CD14-positive monocyte (primary cell): ENCODE results near the gene CMSS1. TPM values are rescaled to one million over a fixed set of nuclear protein-coding genes. Genes with fewer than 3 reads are reported as not detected.

Source experiments
- DNase-seq, 3 donors: peaks; one replicate each; pipeline ENCODE4 v3.0.0-alpha.2; 2011 to 2022
- H2AFZ ChIP-seq: 2 replicates; pipeline ENCODE4 v1.6.0; 2012; ENCODE audit warnings: mild to moderate bottlenecking, low read depth, low read length, inconsistent platforms; ENCODE audit not compliant: insufficient read depth, poor library complexity, severe bottlenecking
- H3K27ac ChIP-seq, 2 donors: 1 replicate in 1 of 2; 2 replicates in 1 of 2; pipeline ENCODE4 v1.5.1; 2012 to 2013; ENCODE audit warnings: low read length in 2 of 2, control low read depth in 1 of 2, inconsistent platforms in 1 of 2, low read depth in 1 of 2, mild to moderate bottlenecking in 1 of 2
- H3K27me3 ChIP-seq, 2 donors: one replicate each; pipeline versions ENCODE4 v1.6.0 to v1.6.1; 2011 to 2013; ENCODE audit warnings: low read length in 2 of 2; ENCODE audit not compliant: control insufficient read depth in 2 of 2, insufficient read depth in 2 of 2
- H3K36me3 ChIP-seq, 2 donors: replicated peaks in 1 of 2; 1 replicate in 1 of 2; 2 replicates in 1 of 2; pipeline versions ENCODE4 v1.5.1 to v1.6.1; 2012 to 2013; ENCODE audit warnings: low read length in 2 of 2, control low read depth in 1 of 2, inconsistent platforms in 1 of 2, mild to moderate bottlenecking in 1 of 2; ENCODE audit not compliant: insufficient read depth in 2 of 2, control insufficient read depth in 1 of 2
- H3K4me1 ChIP-seq, 2 donors: 1 replicate in 1 of 2; 2 replicates in 1 of 2; pipeline versions ENCODE4 v1.5.1 to v1.6.1; 2012 to 2013; ENCODE audit warnings: low read length in 2 of 2, control low read depth in 1 of 2, inconsistent platforms in 1 of 2, mild to moderate bottlenecking in 1 of 2, moderate library complexity in 1 of 2; ENCODE audit not compliant: insufficient read depth in 2 of 2, control insufficient read depth in 1 of 2
- H3K4me2 ChIP-seq: replicated peaks from 2 replicates; pipeline ENCODE3; 2012; ENCODE audit warnings: low read length, moderate library complexity, mild to moderate bottlenecking; ENCODE audit not compliant: poor library complexity, severe bottlenecking; ENCODE audit errors: extremely low read depth
- H3K4me3 ChIP-seq, 3 experiments: fragments of 200-600 bp in 1 of 3; sonication (generic) in 1 of 3; replicated peaks in 1 of 3; 1 replicate in 2 of 3; 2 replicates in 1 of 3; pipeline ENCODE4 v1.5.1; 2011 to 2013; ENCODE audit warnings: low read length in 3 of 3, mild to moderate bottlenecking in 3 of 3, control low read depth in 2 of 3, low read depth in 2 of 3, inconsistent platforms in 1 of 3, moderate library complexity in 1 of 3
- H3K79me2 ChIP-seq: 2 replicates; pipeline ENCODE4 v1.6.0; 2012; ENCODE audit warnings: mild to moderate bottlenecking, control low read depth, inconsistent platforms, low read length, moderate library complexity; ENCODE audit not compliant: insufficient read depth
- H3K9ac ChIP-seq: 2 replicates; pipeline ENCODE4 v1.6.0; 2017; ENCODE audit warnings: low read length, mild to moderate bottlenecking; ENCODE audit not compliant: insufficient read depth, poor library complexity, severe bottlenecking
- H3K9me3 ChIP-seq, 2 donors: replicated peaks in 1 of 2; 1 replicate in 1 of 2; 2 replicates in 1 of 2; pipeline versions ENCODE4 v1.5.1 to v1.6.1; 2012 to 2013; ENCODE audit warnings: low read length in 2 of 2, control low read depth in 1 of 2; ENCODE audit not compliant: control insufficient read depth in 1 of 2, insufficient read depth in 1 of 2
- H4K20me1 ChIP-seq: 2 replicates; pipeline ENCODE4 v1.6.0; 2012; ENCODE audit warnings: mild to moderate bottlenecking, low read length, control low read depth, moderate library complexity; ENCODE audit not compliant: insufficient read depth
- H3K27ac Mint-ChIP-seq, 7 donors: one replicate each; pipeline ENCODE4 v1.8.0; 2020; ENCODE audit warnings: mild to moderate bottlenecking in 7 of 7, mixed read lengths in 7 of 7, moderate library complexity in 6 of 7, inconsistent platforms in 2 of 7
- H3K27me3 Mint-ChIP-seq, 3 donors: one replicate each; pipeline ENCODE4 v1.8.0; 2021 to 2022; ENCODE audit warnings: low read depth in 3 of 3, mild to moderate bottlenecking in 3 of 3, mixed read lengths in 3 of 3, moderate library complexity in 3 of 3, inconsistent platforms in 1 of 3
- H3K36me3 Mint-ChIP-seq, 2 donors: one replicate each; pipeline ENCODE4 v1.8.0; 2020; ENCODE audit warnings: mixed read lengths in 2 of 2, inconsistent platforms in 1 of 2, mild to moderate bottlenecking in 1 of 2
- H3K4me1 Mint-ChIP-seq: one replicate; pipeline ENCODE4 v1.8.0; 2020; ENCODE audit warnings: mild to moderate bottlenecking, mixed read lengths
- H3K4me3 Mint-ChIP-seq, 2 donors: one replicate each; pipeline ENCODE4 v1.8.0; 2020; ENCODE audit warnings: mild to moderate bottlenecking in 2 of 2, mixed read lengths in 2 of 2, moderate library complexity in 1 of 2
- H3K9me3 Mint-ChIP-seq, 7 donors: one replicate each; pipeline ENCODE4 v1.8.0; 2020 to 2022; ENCODE audit warnings: mixed read lengths in 7 of 7, mild to moderate bottlenecking in 6 of 7, moderate library complexity in 6 of 7, inconsistent platforms in 2 of 7
- WGBS: methylation state at CpG from one replicate; pipeline ENCODE4 v1.1.5; 2013; ENCODE audit warnings: missing lambda C conversion rate; ENCODE audit not compliant: insufficient coverage; 5-methylcytosine and 5-hydroxymethylcytosine counted together
- intact Hi-C, 2 donors: fragments of 100-400 bp; cut with micrococcal nuclease; formaldehyde crosslinking; loops; one replicate each; pipeline versions ENCODE4 v1.15.0 to v1.15.1; 2023
- polyA plus RNA-seq, 3 donors: library from polyadenylated mRNA; depleted of rRNA in 1 of 3; unstranded in 2 of 3; stranded (reverse) in 1 of 3; fragments of 300-500 nt in 2 of 3; fragments of >200 nt in 1 of 3; fragmentation: Illumina TruSeq in 2 of 3; gene quantifications; 1 replicate in 2 of 3; 2 replicates in 1 of 3; pipeline ENCODE4 v1.2.3, GENCODE V29; 2012 to 2021
- TF ChIP-seq, protein P1 (sequence below): fragments of 200-600 bp; IDR thresholded peaks from one replicate; pipeline ENCODE4 v1.8.0; 2022; ENCODE audit warnings: antibody characterized with exemption, mild to moderate bottlenecking

Gene CMSS1
- polyA plus RNA-seq, 3 donors, result 1.1 to 3.6 (median 2.2) TPM

DNA sequence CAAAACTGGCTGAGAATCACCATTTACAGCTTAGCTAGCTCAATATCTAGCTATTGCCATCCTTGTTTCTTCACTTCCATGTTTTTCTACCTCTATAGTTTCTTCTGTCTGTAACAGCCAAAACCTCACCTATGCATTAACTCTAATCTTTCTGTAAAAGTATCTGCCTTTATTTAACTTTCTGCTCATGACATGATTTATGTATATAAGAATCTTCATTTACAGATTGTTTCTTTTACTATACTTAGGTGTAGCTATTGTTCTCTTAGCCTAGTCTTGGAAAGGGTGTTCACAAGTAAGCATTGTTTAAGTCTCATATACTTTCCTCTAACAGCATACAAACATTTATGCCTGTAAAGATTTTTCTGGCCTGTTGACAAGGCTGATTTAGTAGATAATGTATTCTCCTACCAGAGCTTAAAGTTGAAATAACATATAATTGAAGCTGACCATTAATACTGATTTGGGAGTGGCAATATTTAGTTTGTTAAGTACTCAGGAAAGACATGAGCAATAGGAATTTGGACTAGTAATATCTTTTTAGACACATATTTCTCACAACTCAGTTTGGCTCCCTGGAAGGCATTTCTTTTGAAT is 287.3 kb downstream of the CMSS1 start:
- TF ChIP-seq, protein P1, sequence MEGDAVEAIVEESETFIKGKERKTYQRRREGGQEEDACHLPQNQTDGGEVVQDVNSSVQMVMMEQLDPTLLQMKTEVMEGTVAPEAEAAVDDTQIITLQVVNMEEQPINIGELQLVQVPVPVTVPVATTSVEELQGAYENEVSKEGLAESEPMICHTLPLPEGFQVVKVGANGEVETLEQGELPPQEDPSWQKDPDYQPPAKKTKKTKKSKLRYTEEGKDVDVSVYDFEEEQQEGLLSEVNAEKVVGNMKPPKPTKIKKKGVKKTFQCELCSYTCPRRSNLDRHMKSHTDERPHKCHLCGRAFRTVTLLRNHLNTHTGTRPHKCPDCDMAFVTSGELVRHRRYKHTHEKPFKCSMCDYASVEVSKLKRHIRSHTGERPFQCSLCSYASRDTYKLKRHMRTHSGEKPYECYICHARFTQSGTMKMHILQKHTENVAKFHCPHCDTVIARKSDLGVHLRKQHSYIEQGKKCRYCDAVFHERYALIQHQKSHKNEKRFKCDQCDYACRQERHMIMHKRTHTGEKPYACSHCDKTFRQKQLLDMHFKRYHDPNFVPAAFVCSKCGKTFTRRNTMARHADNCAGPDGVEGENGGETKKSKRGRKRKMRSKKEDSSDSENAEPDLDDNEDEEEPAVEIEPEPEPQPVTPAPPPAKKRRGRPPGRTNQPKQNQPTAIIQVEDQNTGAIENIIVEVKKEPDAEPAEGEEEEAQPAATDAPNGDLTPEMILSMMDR, result no peak
- no peaks in the 10 kb centered on the region for H3K9me3 ChIP-seq
- no peaks in the 10 kb centered on the region for H3K79me2 ChIP-seq
- Mint-ChIP-seq H3K4me3 (no peak overlapping the region), H3K9me3 (no peaks in the 10 kb centered on the region), H3K36me3 (no peaks in the 10 kb centered on the region), H3K27ac (no peak overlapping the region), H3K27me3 (peaks cover 0 to 2% (median 0%) of the 10 kb centered on the region in 3 donors), H3K4me1 (peaks cover 13% of the 10 kb centered on the region)
- no peak for DNase-seq
- H4K20me1 ChIP-seq, result no peaks in the 10 kb centered on the region
- no peak overlapping the region for H3K4me3 ChIP-seq
- no peak overlapping the region for H3K27ac ChIP-seq
- H3K36me3 ChIP-seq, result no peaks in the 10 kb centered on the region
- H3K27me3 ChIP-seq, result no peaks in the 10 kb centered on the region
- H3K4me1 ChIP-seq, result no peaks in the 10 kb centered on the region
- no peak overlapping the region for H3K4me2 ChIP-seq
- intact Hi-C loops, result loop anchor here in 1 of 2 donors (2.0 kb wide), 1 partner anchor 14 kb away; no protein-coding TSS in a partner anchor
- no peak overlapping the region for H3K9ac ChIP-seq
- no peak overlapping the region for H2AFZ ChIP-seq

DNA sequence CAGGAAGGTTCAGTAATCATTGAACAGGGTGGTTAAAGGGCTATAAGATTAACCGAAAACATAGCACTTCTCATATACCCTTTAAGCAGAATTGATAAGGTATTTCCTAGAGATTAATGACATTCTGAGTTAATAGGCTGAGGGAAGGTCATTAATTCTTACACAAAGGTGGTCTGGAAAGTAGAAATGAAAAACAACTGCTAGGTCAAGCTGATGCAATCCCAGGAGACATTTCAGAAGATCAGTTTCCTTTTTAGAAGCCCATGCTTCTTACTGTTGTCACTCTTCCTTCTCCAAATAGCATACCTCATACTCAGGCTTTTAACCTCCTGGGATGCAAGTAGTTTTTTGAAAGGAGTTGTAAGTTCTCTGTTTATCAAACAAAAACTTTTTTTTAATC is 287.8 kb downstream of the CMSS1 start:
- no CpG with 5 or more reads among the region's 1 CpG for WGBS
- H3K4me2 ChIP-seq, result no peak overlapping the region

More for the DNA sequence above, 287.8 kb downstream of the CMSS1 start:
- Mint-ChIP-seq H3K27ac (no peak overlapping the region), H3K36me3 (no peaks in the 10 kb centered on the region), H3K9me3 (no peaks in the 10 kb centered on the region), H3K27me3 (peaks cover 0 to 2% (median 0%) of the 10 kb centered on the region in 3 donors), H3K4me1 (peaks cover 13% of the 10 kb centered on the region), H3K4me3 (no peak overlapping the region)
- Histone ChIP-seq H3K27ac (no peak overlapping the region), H3K27me3 (no peaks in the 10 kb centered on the region), H3K79me2 (no peaks in the 10 kb centered on the region), H3K9me3 (no peaks in the 10 kb centered on the region), H2AFZ (no peak overlapping the region), H3K36me3 (no peaks in the 10 kb centered on the region), H3K4me1 (no peaks in the 10 kb centered on the region), H3K4me3 (no peak overlapping the region), H3K9ac (no peak overlapping the region), H4K20me1 (no peaks in the 10 kb centered on the region)
- no peak for DNase-seq
- TF ChIP-seq, protein P1, result no peak
- intact Hi-C loops, result loop anchor here in 1 of 2 donors (2.0 kb wide), 1 partner anchor 15 kb away; no protein-coding TSS in a partner anchor
